HG02870 (cell line): ENCODE results near the gene RRAS.
"Not testable (repeated sequence)": the region's sequence is repeated elsewhere in the genome, so short reads cannot be mapped to it uniquely, and the experiment has no call there.

Experiments used
- ATAC-seq: cut with Tn5 transposase; IDR thresholded peaks from one replicate; pipeline ENCODE4 v1.9.1; 2021; ENCODE audit warnings: mild to moderate bottlenecking, moderate library complexity; ENCODE audit not compliant: unreplicated experiment

Gene RRAS

DNA sequence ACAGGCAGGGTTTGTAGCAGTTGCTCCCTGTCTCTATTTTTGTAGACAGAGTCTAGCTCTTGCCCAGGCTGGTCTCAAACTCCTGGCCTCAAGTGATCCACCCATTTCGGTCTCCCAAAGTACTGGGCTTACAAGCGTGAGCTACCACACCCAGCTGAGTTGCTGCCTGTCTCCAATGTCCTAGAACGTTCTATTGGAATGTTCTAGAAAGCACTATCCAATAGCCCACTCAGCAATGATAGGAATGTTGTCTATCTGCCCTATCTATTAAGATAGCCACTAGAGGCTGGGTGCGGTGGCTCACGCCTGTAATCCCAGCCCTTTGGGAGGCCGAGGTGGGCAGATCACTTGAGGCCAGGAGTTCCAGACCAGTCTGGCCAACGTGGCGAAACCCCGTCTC is 6.7 kb downstream of the RRAS start:
- ATAC-seq: not testable (repeated sequence)

GRCh38 chr19:49632576-49632975 is 7.4 kb downstream of the RRAS start:
- no peak for ATAC-seq

DNA sequence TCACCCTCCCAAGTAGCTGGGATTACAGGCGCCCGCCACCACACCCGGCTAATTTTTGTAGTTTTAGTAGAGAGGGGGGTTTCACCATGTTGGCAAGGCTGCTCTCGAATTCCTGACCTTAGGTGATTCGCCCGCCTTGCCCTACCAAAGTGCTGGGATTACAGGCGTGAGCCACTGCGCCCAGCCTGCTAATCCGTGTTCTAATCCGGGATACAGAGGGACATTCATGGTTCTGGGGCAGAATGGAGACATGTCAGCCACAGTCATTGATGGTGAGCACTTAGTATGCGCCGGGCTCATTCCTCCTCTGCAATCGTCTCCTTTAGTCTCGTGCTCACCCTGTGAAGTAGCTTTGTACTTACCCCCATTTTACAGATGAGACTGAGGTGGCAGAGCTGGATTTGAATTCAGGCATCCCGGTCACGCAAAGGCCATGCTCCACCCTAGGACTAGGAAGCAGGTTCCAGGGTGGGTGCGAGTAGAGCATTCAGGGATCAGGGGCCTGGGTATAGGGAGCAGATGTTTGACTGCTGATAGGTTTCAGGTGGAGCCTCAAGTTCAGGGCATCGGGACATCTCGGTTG is 8.2 kb downstream of the RRAS start:
- no peak for ATAC-seq

DNA sequence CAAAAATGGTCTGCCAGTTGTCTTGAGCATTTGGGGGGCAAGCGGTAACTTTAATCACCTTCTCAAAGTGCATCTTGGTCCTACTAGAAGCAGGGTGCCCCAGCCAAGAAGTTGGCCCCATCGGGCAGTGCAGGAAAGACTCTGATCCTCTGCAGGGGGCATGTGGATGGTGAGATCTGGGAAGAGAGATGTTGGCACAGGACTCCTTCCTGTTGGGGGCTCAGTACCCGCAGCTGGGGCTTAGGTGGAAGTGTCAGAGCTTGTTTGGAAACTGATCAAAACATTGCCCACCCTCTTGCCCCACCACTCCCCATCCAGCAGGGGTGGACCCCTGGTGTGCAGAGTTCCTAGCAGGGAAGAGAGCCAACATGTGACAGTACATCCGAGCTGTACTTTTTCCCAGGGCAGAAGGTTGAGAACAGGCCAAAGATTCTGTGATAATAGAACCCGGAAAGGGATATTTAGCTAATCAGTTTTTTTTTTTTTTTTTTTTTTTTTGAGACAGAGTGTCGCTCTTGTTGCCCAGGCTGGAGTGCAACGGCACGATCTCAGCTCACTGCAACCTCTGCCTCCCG is 8.8 kb downstream of the RRAS start:
- no peak for ATAC-seq

GRCh38 chr19:49629659-49630058 is 10.3 kb downstream of the RRAS start:
- ATAC-seq: no peak

- no peak for ATAC-seq
Observed at GRCh38 chr19:49626226-49626625, 13.7 kb downstream of the RRAS start.

DNA sequence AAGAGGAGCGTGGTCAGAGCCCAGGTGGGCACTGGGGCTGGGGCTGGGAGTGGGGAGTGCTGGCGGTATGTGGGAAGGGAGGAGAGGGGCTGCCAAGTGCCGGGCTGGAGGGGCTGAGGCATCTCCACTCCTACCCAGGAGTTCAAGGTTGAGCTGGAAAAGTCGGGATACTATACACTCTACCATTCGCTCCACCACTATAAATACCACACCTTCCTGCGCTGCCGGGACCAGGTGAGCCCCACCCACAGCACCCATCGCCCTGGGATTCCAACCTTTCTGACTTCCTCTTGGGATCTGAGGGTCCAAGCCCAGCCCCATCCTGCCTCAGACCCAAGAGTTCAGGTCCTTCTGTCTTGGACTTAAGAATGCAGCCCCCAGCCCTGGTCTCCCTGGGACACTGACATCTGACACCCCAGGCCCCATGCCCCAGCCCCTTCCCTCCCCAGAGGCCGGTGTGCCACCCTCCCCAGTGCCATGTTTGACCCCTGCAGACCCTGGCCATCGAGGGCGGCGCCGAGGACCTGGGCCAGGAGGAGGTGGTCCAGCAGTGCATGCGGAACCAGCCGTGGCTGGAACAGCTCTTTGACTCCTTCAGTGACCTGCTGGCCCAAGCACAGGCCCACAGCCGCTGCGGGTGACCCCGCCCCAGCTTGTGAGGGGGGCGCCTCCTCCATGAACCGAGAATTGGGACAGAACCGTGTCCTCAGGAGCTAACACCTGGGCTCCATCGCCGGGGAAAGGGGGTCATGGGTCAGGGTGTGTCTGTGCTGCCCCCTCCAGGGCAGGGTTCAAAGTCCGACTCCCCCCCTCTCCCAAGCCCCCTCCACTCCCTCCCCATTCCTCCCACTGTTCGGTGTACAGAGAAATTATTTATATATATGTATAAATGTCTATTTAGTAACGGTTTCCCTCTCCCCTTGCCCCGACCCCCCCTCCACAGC is 14.7 kb downstream of the RRAS start:
- ATAC-seq: no peak

DNA sequence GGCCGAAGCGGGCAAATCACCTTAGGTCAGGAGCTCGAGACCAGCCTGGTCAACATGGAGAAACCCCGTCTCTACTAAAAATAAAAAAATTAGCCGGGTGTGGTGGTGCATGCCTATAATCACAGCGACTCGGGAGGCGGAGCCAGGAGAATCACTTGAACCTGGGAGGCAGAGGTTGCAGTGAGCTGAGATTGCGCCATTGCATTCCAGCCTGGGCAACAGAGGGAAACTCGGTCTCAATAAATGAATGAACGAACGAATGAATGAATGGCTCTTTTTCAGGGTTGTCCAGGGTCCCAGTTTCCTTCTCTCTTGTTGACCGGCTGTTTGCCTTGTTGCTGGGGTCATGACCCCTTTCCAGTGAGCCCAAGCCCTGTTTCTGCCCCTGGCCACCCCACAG is 22.1 kb downstream of the RRAS start:
- not testable (repeated sequence) for ATAC-seq

DNA sequence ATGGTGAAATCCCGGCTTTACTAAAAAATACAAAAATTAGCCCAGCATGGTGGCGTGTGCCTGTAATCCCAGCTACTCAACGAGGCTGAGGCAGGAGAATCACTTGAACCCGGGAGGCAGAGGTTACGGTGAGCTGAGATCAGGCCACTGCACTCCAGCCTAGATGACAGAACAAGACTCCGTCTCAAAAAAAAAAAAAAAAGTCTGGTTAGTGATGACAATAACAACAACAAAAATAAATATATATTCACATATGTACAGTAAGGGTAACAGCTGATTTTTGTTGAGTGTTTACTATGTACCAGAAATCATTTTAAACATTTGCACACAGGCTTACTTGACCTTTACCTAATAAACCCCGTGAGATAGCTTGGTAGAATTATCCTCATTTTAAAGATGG is 23.0 kb downstream of the RRAS start:
- no peak for ATAC-seq

GRCh38 chr19:49616532-49616931 is 23.4 kb downstream of the RRAS start:
- ATAC-seq: no peak

DNA sequence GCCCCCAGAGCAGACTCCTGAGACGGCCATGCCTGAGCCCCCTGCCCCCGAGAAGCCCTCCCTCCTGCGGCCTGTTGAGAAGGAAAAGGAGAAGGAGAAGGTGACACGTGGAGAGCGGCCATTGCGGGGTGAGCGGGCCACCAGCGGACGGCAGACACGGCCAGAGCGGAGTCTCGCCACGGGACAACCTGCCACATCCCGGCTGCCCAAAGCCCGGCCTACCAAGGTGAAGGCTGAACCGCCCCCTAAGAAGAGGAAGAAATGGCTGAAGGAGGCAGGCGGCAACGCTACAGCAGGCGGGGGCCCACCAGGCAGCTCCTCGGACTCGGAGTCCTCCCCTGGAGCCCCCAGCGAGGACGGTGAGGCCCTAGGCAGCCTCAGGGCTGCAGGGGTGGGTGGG is 24.1 kb downstream of the RRAS start:
- no peak for ATAC-seq

GRCh38 chr19:49614096-49614833 is 25.7 kb downstream of the RRAS start:
- no peak for ATAC-seq

DNA sequence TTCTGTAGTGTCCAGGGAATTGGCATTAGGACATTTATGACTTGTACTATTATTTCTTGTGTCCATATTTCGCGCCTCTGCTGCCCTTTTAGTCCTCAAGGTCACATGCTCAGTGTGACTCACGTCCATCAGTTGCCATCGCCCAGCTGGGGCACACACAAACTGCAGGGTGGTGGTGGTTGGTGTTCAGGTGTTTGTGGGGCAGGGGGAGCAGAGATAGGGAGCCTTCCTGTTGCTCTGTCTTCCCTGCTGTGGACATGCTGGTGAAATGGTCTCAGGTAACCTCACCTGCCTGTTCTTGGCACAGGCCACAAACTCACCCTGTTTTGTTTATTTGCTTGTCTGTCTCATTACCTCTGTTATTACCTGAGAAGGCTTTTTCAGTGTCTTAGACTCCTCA is 26.6 kb downstream of the RRAS start:
- ATAC-seq: no peak

DNA sequence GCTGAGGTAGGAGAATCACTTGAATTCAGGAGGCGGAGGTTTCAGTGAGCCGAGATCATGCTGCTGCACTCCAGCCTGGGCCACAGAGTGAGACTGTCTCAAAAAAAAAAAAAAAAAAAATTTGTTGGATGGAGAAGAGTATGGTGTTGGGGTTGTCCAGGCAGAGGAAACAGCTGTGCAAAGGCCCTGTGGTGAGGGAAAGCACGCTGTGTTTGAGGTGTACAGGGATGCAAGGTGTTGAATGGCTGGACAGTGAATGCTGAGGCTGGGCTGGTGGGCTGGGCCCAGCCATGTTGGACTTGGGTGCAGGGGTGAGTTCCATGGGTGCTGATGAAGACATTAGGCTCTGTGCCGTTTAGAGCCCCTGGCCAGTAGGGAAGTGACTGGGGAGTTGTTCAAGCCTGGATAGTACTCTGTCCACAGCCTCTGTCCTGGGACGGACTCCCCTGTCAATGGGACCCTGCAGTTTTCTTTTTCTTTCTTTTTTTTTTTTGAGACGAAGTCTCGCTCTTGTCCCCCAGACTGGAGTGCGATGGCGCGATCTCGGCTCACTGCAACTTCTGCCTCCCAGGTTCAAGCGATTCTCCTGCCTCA is 30.3 kb downstream of the RRAS start:
- no peak for ATAC-seq

GRCh38 chr19:49605605-49606004 is 34.3 kb downstream of the RRAS start:
- ATAC-seq: no peak

DNA sequence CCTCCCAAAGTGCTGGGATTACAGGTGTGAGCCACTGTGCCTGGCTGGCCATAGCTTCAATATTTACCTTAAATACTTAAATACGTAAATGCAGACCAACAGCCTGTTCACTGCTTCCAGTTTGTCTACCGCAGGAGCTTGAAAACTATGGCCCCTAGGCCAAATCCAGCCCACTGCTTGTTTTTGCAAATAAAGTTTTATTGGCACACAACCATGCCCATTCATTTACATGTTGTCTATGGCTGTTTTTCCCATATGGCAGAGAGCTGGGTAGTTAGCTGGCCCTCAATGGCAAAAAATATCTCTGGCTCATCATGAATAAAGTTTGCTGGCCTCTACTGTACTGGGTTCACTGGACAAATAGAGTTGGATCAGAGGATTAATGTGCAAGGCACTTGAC is 37.1 kb downstream of the RRAS start:
- no peak for ATAC-seq

DNA sequence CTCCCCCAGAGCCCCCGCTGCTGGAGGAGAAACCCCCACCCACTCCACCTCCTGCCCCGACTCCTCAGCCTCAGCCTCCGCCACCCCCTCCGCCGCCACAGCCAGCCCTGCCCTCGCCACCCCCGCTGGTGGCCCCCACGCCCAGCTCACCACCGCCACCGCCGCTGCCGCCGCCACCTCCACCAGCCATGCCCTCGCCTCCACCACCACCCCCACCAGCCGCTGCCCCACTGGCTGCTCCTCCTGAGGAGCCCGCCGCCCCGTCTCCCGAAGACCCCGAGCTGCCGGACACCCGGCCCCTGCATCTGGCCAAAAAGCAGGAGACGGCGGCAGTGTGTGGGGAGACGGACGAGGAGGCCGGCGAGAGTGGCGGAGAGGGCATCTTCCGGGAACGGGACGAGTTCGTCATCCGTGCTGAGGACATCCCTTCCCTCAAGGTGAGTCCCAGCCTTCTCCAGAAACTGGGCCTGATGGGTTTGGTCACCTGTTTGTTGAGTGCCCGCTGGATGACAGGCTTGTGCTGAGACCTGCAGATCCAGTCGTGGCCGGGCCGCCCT is 38.4 kb downstream of the RRAS start:
- ATAC-seq: no peak

GRCh38 chr19:49599378-49600295 is 40.3 kb downstream of the RRAS start:
- ATAC-seq: no peak

DNA sequence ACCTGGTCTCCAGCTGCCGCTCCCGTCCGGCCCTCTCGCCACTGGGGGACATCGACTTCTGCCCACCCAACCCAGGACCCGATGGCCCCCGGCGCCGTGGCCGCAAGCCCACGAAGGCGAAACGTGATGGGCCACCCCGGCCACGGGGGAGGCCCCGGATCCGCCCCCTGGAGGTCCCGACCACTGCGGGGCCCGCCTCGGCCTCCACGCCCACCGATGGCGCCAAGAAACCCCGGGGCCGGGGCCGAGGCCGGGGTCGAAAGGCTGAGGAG is 42.3 kb downstream of the RRAS start:
- ATAC-seq: no peak
